HepG2 (cell line): ENCODE data around the gene CENPB. TPM values are rescaled to one million over a fixed set of nuclear protein-coding genes. Genes with fewer than 3 reads are reported as not detected.

ENCODE experiments used
- GRHL1 ChIP-seq: sonication (generic); formaldehyde crosslinking; conservative IDR thresholded peaks from 2 replicates; pipeline ENCODE4 v1.8.0; 2022; ENCODE audit warnings: missing genetic modification reagents
- HHEX ChIP-seq: IDR thresholded peaks from 2 replicates; pipeline ENCODE4 v1.6.1; 2016; ENCODE audit warnings: control low read depth
- ISX ChIP-seq: sonication (generic); formaldehyde crosslinking; conservative IDR thresholded peaks from 2 replicates; pipeline ENCODE4 v1.5.0; 2020; ENCODE audit warnings: missing genetic modification reagents
- KDM2A ChIP-seq: sonication (generic); formaldehyde crosslinking; IDR thresholded peaks from 2 replicates; pipeline ENCODE4 v1.4.0; 2020; ENCODE audit warnings: low read depth, missing genetic modification reagents, borderline replicate concordance
- KLF6 ChIP-seq: IDR thresholded peaks from 2 replicates; pipeline ENCODE4 v1.8.0; 2016; ENCODE audit warnings: missing biosample characterization, missing genetic modification reagents
- MTA1 ChIP-seq: sonication (generic); formaldehyde crosslinking; IDR thresholded peaks from 2 replicates; pipeline ENCODE4 v1.4.0; 2020; ENCODE audit warnings: missing genetic modification reagents, mild to moderate bottlenecking, borderline replicate concordance
- NR1H2 ChIP-seq: sonication (generic); formaldehyde crosslinking; IDR thresholded peaks from 2 replicates; pipeline ENCODE4 v1.8.1; 2022; ENCODE audit warnings: low read depth, missing genetic modification reagents, borderline replicate concordance
- NR2F1 ChIP-seq, 2 experiments: fragments of 450-650 bp in 1 of 2; formaldehyde crosslinking in 1 of 2; IDR thresholded peaks; 2 replicates each; pipeline versions ENCODE4 v1.5.0 to v1.6.1; 2016 to 2020; ENCODE audit warnings: mild to moderate bottlenecking in 1 of 2, missing compliant biosample characterization in 1 of 2, missing genetic modification reagents in 1 of 2, moderate library complexity in 1 of 2
- RFX5 ChIP-seq: IDR thresholded peaks from 2 replicates; pipeline ENCODE4 v1.6.1; 2011; ENCODE audit warnings: low read depth, low read length, improper control_type of control experiment
- SMAD9 ChIP-seq: sonication (generic); formaldehyde crosslinking; IDR thresholded peaks from 2 replicates; pipeline ENCODE4 v1.5.1; 2020; ENCODE audit warnings: mild to moderate bottlenecking, missing genetic modification reagents
- SMYD3 ChIP-seq: sonication (generic); formaldehyde crosslinking; IDR thresholded peaks from 2 replicates; pipeline ENCODE4 v1.8.1; 2023; ENCODE audit warnings: mild to moderate bottlenecking, missing genetic modification reagents
- SP2 ChIP-seq: sonication (generic); formaldehyde crosslinking; IDR thresholded peaks from 2 replicates; pipeline ENCODE4 v1.5.1; 2020; ENCODE audit warnings: mild to moderate bottlenecking, missing genetic modification reagents
- TBP ChIP-seq: sonication (generic); formaldehyde crosslinking; IDR thresholded peaks from 2 replicates; pipeline ENCODE4 v1.5.0; 2020; ENCODE audit warnings: missing genetic modification reagents
- TFDP1 ChIP-seq: IDR thresholded peaks from 2 replicates; pipeline ENCODE4 v1.6.1; 2016; ENCODE audit warnings: missing compliant biosample characterization, missing genetic modification reagents, borderline replicate concordance
- TSC22D2 ChIP-seq: sonication (generic); formaldehyde crosslinking; IDR thresholded peaks from 2 replicates; pipeline ENCODE4 v1.5.1; 2020; ENCODE audit warnings: missing genetic modification reagents, mild to moderate bottlenecking, borderline replicate concordance
- ZBTB43 ChIP-seq: sonication (generic); formaldehyde crosslinking; conservative IDR thresholded peaks from 2 replicates; pipeline ENCODE4 v1.4.0; 2020; ENCODE audit warnings: missing genetic modification reagents
- ZFP91 ChIP-seq: sonication (generic); formaldehyde crosslinking; IDR thresholded peaks from 2 replicates; pipeline ENCODE4 v1.9.0; 2022; ENCODE audit warnings: missing genetic modification reagents, mild to moderate bottlenecking, borderline replicate concordance
- ZFX ChIP-seq: sonication (generic); formaldehyde crosslinking; IDR thresholded peaks from 2 replicates; pipeline ENCODE4 v1.4.0; 2020; ENCODE audit warnings: mild to moderate bottlenecking, low read depth, missing genetic modification reagents, moderate library complexity
- ZKSCAN5 ChIP-seq: sonication (generic); formaldehyde crosslinking; IDR thresholded peaks from 2 replicates; pipeline ENCODE4 v1.5.1; 2020; ENCODE audit warnings: mild to moderate bottlenecking, missing genetic modification reagents
- ZNF225 ChIP-seq: sonication (generic); formaldehyde crosslinking; IDR thresholded peaks from 2 replicates; pipeline ENCODE4 v1.4.0; 2020; ENCODE audit warnings: mild to moderate bottlenecking, missing genetic modification reagents
- ZNF564 ChIP-seq: sonication (generic); formaldehyde crosslinking; IDR thresholded peaks from 2 replicates; pipeline ENCODE4 v1.8.1; 2023; ENCODE audit warnings: mild to moderate bottlenecking, missing genetic modification reagents
- ZNF660 ChIP-seq: sonication (generic); formaldehyde crosslinking; IDR thresholded peaks from 2 replicates; pipeline ENCODE4 v1.5.1; 2020; ENCODE audit warnings: mild to moderate bottlenecking, low read depth, missing genetic modification reagents, borderline replicate concordance
- ZNF772 ChIP-seq: sonication (generic); formaldehyde crosslinking; IDR thresholded peaks from 2 replicates; pipeline ENCODE4 v1.5.0; 2020; ENCODE audit warnings: mild to moderate bottlenecking, missing genetic modification reagents
- ZNF775 ChIP-seq: sonication (generic); formaldehyde crosslinking; IDR thresholded peaks from 2 replicates; pipeline ENCODE4 v1.4.0; 2020; ENCODE audit warnings: missing genetic modification reagents, mild to moderate bottlenecking, moderate library complexity, borderline replicate concordance
- polyA plus RNA-seq, 8 experiments: library from polyadenylated mRNA; depleted of rRNA in 3 of 8; stranded (reverse) in 7 of 8; unstranded in 1 of 8; fragments of >200 nt; fragmentation: Illumina TruSeq in 4 of 8; extraction: Trizol in 4 of 8; gene quantifications; 2 replicates each; pipeline versions ENCODE4 v1.2.1 to v1.2.3, GENCODE V29; 2011 to 2016; ENCODE audit warnings: low read depth in 4 of 8, missing spikeins in 1 of 8, mixed read lengths in 1 of 8; ENCODE audit not compliant: insufficient read depth in 1 of 8
- total RNA-seq, 5 experiments: library from RNA; depleted of rRNA; stranded (reverse); fragments of >200 nt; fragmentation: Illumina TruSeq; extraction: Trizol; gene quantifications; 2 replicates each; pipeline ENCODE4 v1.2.3, GENCODE V29; 2016; ENCODE audit warnings: low read depth in 1 of 5

CENPB gene
- total and polyA plus RNA-seq, 2 of the 13 experiments (the other 11 are each of a cell fraction or from before 2014, with no cell fraction given), result 10.4 to 54.5 TPM

GRCh38 chr20:3820048-3820900 is 33.7 kb upstream of the CENPB start, which contains the start of gene AP5S1 (continued):
- TF ChIP-seq GRHL1 (CRISPR knock-in tag) (no peak), ZNF660 (no peak), ISX (CRISPR knock-in tag) (peak; percentile 88), KLF6 (CRISPR knock-in tag) (peak; percentile 97), HHEX (no peak), ZFX (CRISPR knock-in tag) (peak; percentile 100), ZKSCAN5 (CRISPR knock-in tag) (peak; percentile 74; the same call in 1 of the 2 replicates), ZNF775 (no peak), KDM2A (CRISPR knock-in tag) (peak; percentile 98), NR1H2 (CRISPR knock-in tag) (peak; percentile 93; the same call in 1 of the 2 replicates), TSC22D2 (CRISPR knock-in tag) (0 out of 2 replicates have a peak, but pooled peaks have one; percentile 88), SP2 (CRISPR knock-in tag) (peak; percentile 77), SMAD9 (CRISPR knock-in tag) (peak; percentile 42; the same call in 1 of the 2 replicates), MTA1 (CRISPR knock-in tag) (peak; percentile 94), ZFP91 (peak; percentile 97), RFX5 (peak; percentile 74; the same call in 1 of the 2 replicates), TFDP1 (CRISPR knock-in tag) (peak; percentile 78), ZNF225 (CRISPR knock-in tag) (peak; percentile 98), NR2F1 (CRISPR knock-in tag; IDR thresholded peaks at IDR 0.05) (peak; percentile 83 to 90), ZNF564 (CRISPR knock-in tag) (peak; percentile 95), TBP (CRISPR knock-in tag) (peak; percentile 98), ZNF772 (CRISPR knock-in tag) (peak; percentile 10), ZBTB43 (CRISPR knock-in tag) (peak; percentile 94), SMYD3 (no peak; the same call in 1 of the 2 replicates)
